Measurements from ENCODE around the gene MAPKAP1.

MAPKAP1 gene

GRCh38 chr9:125413579-125413978, 293.4 kb downstream of the MAPKAP1 start:
- no peak overlapping the region for H3K4me3 ChIP-seq (ENCODE audit: low read length)
- H3K9me3 ChIP-seq (ENCODE audit: control insufficient read depth, insufficient read depth, low read length): no peaks in the 10 kb centered on the region
- no peaks in the 10 kb centered on the region for H3F3A ChIP-seq (ENCODE audit: control insufficient read depth, insufficient read depth)
- no peaks in the 10 kb centered on the region; the same call in 1 of the 2 replicates for H3K9me2 ChIP-seq (replicated peaks; ENCODE audit: control insufficient read depth, low read length)
- no peaks in the 10 kb centered on the region for H3K36me3 ChIP-seq (ENCODE audit: control insufficient read depth, low read length)
- no peaks in the 10 kb centered on the region for H4K20me1 ChIP-seq (ENCODE audit: control insufficient read depth, insufficient read depth, low read depth, low read length)
- no peaks in the 10 kb centered on the region for H3K79me2 ChIP-seq (ENCODE audit: control insufficient read depth, low read length)
- no peak for TF ChIP-seq CTCF (IDR thresholded peaks at IDR 0.05; ENCODE audit: low read depth, low read length, poor library complexity, severe bottlenecking)
- TF ChIP-seq EZH2phosphoT487 (IDR thresholded peaks at IDR 0.05; ENCODE audit: borderline replicate concordance, low read length): no peak
- no peak overlapping the region for H3K27ac ChIP-seq (ENCODE audit: low read depth, low read length)
- H3K4me1 ChIP-seq (ENCODE audit: control insufficient read depth, low read length): peaks cover 8% of the 10 kb centered on the region
- H3K4me2 ChIP-seq (ENCODE audit: low read length): no peak overlapping the region
- H3K27me3 ChIP-seq (ENCODE audit: control insufficient read depth, low read length): peaks cover 2% of the 10 kb centered on the region; the same call in 1 of the 2 replicates

- H3K4me2 ChIP-seq (ENCODE audit: low read length): no peak overlapping the region
- peaks cover 20% of the 10 kb centered on the region for H3K4me1 ChIP-seq (ENCODE audit: control insufficient read depth, low read length)
- TF ChIP-seq CTCF (IDR thresholded peaks at IDR 0.05; ENCODE audit: low read depth, low read length, poor library complexity, severe bottlenecking) (no peak), EZH2phosphoT487 (IDR thresholded peaks at IDR 0.05; ENCODE audit: borderline replicate concordance, low read length) (no peak)
- H3K27me3 ChIP-seq (ENCODE audit: control insufficient read depth, low read length): peaks cover 3% of the 10 kb centered on the region
- no peaks in the 10 kb centered on the region for H3K36me3 ChIP-seq (ENCODE audit: control insufficient read depth, low read length)
- H3K27ac ChIP-seq (ENCODE audit: low read depth, low read length): no peak overlapping the region
- H3K4me3 ChIP-seq (ENCODE audit: low read length): no peak overlapping the region
- H3K9me2 ChIP-seq (replicated peaks; ENCODE audit: control insufficient read depth, low read length): no peaks in the 10 kb centered on the region; the same call in 1 of the 2 replicates
- no peaks in the 10 kb centered on the region for H3F3A ChIP-seq (ENCODE audit: control insufficient read depth, insufficient read depth)
- no peaks in the 10 kb centered on the region for H4K20me1 ChIP-seq (ENCODE audit: control insufficient read depth, insufficient read depth, low read depth, low read length)
- no peaks in the 10 kb centered on the region for H3K79me2 ChIP-seq (ENCODE audit: control insufficient read depth, low read length)
- H3K9me3 ChIP-seq (ENCODE audit: control insufficient read depth, insufficient read depth, low read length): no peaks in the 10 kb centered on the region
Measured at GRCh38 chr9:125412166-125412565, 294.8 kb downstream of the MAPKAP1 start.

DNA sequence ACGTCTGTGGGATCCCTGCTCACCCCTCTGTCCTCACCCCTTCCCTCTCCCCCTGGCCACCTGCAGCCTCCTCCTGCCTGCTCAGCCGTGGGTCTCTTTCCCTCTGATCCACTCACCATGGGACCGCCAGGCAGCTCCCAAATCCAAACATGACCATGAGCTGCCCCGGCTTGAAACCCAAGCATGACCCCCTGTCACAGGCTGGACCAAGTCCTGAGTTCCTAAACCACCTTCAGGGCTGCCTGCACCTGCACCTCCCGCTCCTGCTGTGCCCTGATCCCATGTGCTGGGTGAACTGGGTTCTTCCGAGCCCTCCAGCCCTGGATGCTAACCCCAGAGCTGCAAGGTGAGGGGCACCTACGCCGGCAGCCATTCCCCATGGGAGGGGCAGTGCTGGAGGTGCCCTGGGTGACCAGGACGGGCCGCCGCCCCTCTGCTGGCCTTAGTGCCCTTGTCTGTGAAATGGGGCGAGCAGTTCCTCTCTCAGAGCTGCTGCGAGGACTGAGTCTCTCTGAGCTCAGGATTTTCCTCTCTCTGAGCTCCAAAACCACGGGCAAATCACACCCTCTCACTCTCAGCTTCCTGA, 295.7 kb downstream of the MAPKAP1 start:
- Histone ChIP-seq H3F3A (ENCODE audit: control insufficient read depth, insufficient read depth) (no peaks in the 10 kb centered on the region), H3K27me3 (ENCODE audit: control insufficient read depth, low read length) (peaks cover 3% of the 10 kb centered on the region), H3K4me1 (ENCODE audit: control insufficient read depth, low read length) (peaks cover 20% of the 10 kb centered on the region), H3K36me3 (ENCODE audit: control insufficient read depth, low read length) (no peaks in the 10 kb centered on the region), H3K27ac (ENCODE audit: low read depth, low read length) (no peak overlapping the region), H3K79me2 (ENCODE audit: control insufficient read depth, low read length) (no peaks in the 10 kb centered on the region), H3K9me3 (ENCODE audit: control insufficient read depth, insufficient read depth, low read length) (no peaks in the 10 kb centered on the region), H3K9me2 (replicated peaks; ENCODE audit: control insufficient read depth, low read length) (no peaks in the 10 kb centered on the region; the same call in 1 of the 2 replicates), H4K20me1 (ENCODE audit: control insufficient read depth, insufficient read depth, low read depth, low read length) (no peaks in the 10 kb centered on the region), H3K4me2 (ENCODE audit: low read length) (no peak overlapping the region), H3K4me3 (ENCODE audit: low read length) (no peak overlapping the region)
- no peak for TF ChIP-seq EZH2phosphoT487 (IDR thresholded peaks at IDR 0.05; ENCODE audit: borderline replicate concordance, low read length)
- no peak for TF ChIP-seq CTCF (IDR thresholded peaks at IDR 0.05; ENCODE audit: low read depth, low read length, poor library complexity, severe bottlenecking)
